Fibroblast of peridontal ligament (primary cell): ENCODE measurements around the gene MASP2.
"Not testable (repeated sequence)": the region's sequence is repeated elsewhere in the genome, so short reads cannot be mapped to it uniquely, and the experiment has no call there.

Source experiments
- DNase-seq: peaks from one replicate; pipeline ENCODE4 v3.0.0-alpha.2; 2010; ENCODE audit errors: extremely low read depth

The MASP2 gene

GRCh38 chr1:11046625-11047365 is at the start of gene MASP2:
Gene MASP2, minus strand, starts transcription at chr1:11047239. Its CDS starts 32 bp downstream, at chr1:11047207.
- DNase-seq: no peak

DNA sequence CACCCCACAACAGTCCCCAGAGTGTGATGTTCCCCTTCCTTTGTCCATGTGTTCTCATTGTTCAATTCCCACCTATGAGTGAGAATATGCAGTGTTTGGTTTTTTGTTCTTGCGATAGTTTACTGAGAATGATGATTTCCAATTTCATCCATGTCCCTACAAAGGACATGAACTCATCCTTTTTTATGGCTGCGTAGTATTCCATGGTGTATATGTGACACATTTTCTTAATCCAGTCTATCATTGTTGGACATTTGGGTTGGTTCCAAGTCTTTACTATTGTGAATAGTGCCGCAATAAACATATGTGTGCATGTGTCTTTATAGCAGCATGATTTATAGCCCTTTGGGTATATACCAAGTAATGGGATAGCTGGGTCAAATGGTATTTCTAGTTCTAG is 36.7 kb upstream of the MASP2 start:
- DNase-seq: not testable (repeated sequence)

DNA sequence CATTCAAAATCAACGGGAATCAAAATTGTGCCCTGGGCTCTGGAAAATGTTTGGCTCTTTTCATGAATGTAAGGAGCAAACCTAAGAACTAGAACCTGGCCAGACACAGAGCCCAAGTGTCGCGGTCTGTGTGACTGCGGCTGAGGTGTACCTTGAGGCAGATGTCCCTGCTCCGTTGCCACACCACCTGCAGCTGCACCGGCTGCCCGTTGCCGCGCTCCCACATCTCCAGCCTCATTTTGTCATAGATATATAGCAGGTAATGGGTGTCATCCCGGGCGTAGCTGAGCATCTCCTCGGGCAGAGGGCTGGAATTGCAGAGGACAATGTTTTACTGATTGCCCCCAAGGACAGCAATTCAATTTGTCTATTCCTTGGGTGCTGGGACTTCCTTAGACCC is 33.9 kb upstream of the MASP2 start:
- DNase-seq: no peak

DNA sequence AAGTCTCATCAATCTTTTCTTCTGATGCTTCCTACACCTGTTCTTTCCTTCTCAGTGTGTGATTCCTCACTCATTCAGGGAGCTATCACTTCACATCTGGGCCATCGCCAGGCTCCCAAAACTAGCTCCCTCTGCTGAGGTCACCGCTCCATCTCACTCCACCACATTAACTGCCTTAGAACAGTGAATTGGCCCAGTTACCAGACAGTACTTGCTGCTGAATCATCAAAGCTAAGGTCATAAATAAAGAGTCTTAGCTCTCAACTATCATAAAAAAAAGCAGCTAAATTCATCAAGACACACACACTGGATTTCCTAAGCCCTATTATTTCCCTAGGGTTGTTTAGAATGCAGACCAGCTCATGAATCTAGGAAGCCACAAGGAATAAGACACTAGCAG is 31.6 kb upstream of the MASP2 start:
- DNase-seq: peak; percentile 43

DNA sequence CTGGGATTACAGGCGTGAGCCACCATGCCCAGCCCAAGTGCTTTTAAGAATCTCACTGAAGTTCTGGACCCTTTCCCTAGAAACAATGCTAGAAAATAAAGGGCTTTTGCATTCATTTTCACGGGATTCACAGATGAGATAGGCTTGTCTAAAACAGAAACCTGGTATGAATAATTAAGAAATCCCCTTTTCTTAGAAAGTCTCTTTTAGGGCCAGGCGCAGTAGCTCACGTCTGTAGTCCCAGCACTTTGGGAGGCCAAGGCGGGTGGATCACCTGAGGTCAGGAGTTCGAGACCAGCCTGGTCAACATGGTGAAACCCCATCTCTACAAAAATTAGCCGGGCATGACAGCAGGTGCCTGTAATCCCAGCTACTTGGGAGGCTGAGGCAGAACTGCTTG is 26.4 kb upstream of the MASP2 start:
- not testable (repeated sequence) for DNase-seq

DNA sequence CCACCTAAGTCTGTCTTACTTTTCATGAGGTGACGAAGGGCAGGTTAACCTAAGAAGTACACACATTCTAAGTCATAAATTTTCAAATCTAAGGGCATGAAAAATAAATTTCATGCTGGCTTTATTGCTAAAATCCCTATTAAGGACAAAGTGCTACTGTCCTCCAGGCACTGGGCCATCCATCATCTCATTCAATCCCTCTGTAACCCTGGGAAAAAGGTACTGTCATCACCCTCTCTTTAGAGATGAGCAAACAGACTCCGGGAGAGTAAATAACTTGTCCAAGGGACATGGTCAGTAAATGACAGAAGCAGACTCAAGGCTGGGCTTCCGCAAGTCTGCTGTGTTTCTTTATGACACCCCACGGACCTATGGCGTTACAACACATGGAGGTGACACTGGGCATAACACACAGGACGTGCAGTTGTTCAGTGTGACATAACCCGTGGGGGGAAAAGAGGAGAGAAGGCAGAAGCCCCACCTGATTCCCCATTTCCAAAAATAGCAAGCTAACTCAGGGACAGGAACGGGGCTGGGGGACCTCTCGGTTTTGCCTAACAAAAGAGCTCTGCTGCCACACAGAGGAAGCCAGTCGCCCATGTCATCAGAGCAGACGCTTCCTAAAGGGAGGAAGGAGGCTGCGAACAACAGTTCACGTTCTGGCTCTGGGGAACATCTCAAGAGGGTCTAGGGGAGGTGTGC is 25.3 kb upstream of the MASP2 start:
- DNase-seq: no peak

DNA sequence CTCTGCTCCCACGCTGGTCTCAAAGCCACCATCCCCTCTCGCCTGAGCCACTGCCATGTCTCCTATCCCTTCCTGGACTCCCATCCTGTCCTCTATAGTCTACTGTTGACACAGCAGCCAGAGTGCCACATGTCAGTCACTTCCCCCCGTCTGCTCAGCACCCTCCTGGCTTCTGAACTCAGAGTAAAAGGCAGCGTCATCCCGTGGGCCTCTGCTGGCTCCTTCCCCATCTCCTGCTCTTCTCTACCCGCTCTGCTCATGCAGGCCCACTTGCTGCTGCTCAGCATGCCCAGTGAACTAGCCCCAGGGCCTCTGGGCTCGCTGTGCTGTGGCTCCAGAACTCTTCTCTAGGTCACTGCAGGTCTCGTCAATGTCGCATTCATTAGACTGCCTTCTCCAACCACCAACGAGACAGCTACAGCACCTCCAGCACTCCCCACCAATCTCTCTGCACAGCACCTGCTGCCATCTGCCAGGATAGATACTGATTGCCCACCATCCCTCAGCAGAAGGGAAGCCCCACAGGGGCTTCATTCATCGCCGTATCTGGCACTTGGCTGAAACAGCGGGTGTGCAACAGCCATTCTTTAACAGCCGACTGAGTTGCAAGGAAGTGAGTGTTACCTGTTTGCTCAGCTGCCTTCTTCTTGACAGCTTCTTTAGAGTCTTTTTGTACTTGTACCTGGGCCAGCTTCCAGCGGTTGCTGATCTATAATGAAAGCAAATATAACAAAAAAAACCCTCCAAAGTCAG is 24.6 kb upstream of the MASP2 start:
- no peak for DNase-seq

GRCh38 chr1:11070876-11071275 is 23.8 kb upstream of the MASP2 start:
- DNase-seq: no peak

DNA sequence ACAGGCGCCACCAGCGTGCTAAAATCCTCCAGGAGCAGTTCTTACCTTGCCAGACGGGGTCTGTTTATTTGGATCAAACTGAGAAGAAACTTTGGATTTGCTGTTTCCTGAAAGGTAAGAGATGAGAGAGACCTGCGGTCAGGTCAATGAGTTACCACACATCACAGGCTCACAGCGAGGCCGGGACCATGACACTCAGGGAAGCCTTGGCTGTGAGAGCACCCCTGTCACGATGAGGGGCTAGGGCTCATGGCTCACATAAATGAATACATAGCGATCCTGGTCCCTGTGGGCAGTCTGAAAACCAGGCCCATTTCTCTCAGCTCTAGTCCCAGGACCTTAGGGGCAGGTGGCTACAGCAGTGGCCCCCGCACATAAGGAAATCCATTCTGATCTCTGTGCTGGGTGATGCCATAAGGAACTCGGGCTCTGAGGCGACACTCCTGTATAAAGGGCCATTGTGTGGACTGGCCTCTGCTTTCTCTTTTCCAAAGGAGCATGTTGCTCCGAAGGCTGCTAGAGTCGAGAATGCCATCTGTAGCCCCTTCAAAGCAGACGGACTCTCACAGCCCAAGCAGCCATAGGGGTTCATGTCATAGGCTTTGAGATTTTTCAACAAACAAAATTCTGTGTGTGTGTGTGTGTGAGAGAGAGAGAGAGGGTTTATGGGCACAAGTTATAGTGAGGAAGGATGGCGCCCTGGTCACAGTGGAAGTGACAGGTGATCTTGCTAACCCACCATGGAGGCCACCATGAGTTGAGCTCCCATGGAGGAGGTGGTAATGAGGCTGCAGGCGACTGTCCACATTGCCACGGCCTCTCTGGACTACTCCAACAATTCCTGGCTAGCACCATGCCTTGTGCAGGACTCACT is 21.8 kb upstream of the MASP2 start:
- no peak for DNase-seq

GRCh38 chr1:11067716-11068599 is 20.9 kb upstream of the MASP2 start:
- DNase-seq: no peak

DNA sequence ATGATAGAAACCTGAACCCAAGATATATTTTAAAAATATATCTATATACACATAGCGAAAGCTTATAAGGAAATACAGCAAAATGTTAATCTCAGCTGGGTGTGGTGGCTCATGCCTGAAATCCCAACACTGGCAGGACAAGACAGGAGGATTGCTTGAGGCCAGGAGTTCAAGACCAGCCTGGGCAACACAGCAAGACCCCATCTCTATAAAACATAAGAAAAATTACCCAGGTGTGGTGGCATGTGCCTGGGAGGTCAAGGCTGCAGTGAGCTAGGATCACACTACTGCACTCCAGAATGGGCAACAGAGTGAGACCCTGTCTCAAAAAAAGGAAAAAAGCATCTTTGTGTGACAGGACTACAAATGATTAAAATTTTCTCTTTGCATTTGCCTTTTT is 18.8 kb upstream of the MASP2 start:
- DNase-seq: no peak

DNA sequence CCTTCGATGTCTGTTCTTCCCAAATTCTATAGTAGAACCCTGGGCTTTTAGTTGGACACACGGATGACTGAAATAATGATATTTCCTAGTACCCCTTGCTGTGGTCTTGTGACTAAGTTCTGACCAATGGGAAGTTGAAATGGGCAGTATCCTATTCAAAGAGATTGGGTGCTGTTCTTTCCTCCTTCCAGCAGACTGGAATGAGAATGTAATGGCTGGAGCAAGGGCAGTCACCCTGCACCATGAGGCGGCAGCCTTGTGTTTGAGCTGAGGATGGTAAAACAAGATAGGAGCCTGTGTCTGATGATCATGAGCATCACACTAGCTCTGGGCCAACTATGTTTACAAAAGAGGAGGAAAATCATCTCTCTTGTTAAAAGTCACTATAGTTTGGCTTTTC is 17.9 kb upstream of the MASP2 start:
- DNase-seq: no peak

DNA sequence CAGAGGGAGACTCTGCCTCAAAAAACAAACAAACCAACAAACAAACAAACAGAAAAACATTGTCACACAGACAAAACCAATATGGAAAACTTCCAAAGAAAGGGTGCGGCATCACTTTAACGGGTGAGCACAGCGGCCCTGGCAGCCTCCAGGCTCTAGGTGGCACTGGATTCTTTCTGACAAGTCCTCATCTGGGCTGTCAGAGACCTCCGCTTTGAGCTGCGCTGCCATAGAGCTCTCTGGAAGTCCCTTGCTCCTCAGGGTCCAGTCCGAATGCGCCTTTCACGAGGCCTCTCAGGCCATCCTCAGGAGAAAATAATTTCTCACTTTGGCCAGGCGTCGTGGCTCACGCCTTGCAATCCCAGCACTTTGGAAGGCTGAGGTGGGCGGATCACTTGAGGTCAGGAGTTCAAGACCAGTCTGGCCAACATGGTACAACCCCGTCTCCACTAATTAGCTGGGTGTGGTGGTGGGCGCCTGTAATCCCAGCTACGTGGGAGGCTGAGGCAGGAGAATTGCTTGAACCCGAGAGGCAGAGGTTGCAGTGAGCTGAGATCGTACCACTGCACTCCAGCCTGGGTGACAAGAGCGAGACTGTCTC is 17.0 kb upstream of the MASP2 start:
- DNase-seq: not testable (repeated sequence)

DNA sequence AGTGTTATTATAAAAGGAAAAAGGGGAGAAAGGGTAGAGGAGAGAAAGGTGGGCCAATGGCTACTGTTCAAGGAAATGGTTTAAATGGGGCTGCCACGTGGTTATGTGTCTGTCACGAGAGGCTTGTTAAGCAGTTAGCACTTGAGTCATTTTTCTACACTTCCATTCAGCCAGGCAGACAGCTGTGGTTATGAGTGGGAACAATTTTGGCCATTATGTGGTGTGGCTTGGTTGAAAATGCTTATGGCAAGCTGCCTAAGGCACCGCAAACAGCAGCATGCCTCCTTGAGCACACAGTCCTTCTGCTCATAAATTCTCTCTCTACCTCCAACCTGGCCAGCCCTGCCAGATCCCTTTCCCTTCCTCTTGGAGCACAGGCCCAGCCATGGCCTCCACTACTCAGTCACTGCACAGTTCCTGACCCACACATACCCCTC is 15.9 kb upstream of the MASP2 start:
- peak; percentile 68 for DNase-seq

- no peak for DNase-seq
Measured at GRCh38 chr1:11061652-11062365, 14.8 kb upstream of the MASP2 start.

DNA sequence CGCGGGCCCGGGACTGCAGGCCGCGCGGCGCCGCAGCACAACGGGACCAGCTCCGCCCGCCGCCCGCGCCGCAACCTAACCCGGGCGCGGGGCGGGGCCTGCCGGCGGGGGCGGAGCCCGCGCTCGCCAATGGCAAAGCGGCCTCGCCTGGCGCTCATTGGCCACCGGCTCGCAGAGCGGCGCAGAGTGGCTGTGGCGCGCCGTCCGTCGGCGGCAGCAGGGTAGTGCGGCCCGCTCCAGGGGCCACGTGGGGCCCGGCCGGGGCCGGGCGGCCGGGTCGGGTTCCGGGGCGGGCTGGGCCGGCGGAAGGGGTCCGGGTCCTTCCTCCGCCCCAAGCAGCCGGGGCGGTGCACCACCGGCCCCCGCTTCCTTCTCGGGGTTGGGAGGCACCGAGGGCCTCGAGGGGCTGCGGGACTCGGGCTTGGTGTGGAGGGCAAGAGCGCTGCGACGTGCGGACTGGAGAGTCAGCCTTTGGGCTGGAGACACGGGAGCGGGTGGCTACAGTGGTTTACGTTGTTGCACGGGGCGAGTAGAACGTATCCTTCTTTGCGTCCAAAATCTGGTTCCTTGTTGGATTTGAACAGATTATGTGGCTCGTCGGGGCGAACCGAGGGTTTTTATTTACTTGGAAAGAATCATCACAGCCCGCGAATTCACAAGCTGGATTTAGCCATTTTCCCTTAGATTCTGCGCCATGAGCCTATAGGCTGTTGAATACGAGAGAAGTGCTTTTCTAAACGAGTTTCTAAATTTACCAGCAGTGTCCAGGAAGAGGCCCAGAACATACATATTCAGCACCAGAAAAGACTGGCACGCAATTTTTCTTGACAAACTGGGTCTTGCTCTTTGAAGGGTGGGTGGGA is 13.2 kb upstream of the MASP2 start, which contains the start of gene SRM:
Gene SRM (minus strand): TSS at position 51 of the 863 bp plus-strand sequence. CDS start 75 bp downstream, outside the sequence.
- DNase-seq: peak; percentile 79

DNA sequence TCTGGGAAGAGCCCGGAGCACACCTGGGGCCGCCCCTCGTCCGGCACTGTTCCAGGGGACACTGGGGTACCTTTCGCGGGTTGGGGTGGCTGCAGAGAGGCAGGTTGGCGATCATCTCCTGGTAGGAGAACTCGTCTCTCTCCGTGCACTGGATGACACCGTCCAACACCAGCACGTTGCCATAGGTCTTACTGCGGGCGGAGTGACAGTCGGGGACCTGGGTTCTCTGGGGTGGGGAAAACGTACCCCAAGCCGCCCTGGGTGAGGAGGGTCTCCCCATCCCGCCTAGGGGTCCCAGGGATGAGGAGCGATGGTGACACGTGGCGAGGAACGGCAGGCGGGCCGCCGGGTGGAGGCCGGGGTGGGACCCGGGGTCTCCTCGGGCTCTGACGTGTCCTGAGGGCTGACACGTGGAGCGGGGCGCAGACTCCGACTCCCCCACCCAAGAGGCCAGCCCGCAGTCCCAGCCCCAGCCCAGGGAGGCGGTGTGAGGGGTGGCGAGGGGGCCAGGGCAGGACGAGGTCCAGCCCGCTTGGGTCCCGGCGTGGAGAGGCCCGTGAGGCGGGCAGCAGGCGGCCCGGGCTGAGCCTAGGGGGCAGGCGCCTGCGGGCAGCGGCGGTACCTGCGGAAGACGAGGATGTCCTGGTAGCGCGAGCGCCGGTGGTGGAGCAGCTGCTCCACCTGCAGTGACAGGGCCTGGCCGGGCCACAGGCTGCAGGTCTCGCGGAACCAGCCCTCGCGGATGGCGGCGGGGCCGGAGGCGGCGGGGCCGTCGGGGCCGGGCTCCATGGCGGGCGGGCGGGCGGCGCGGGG is 12.3 kb upstream of the MASP2 start:
- no peak for DNase-seq
